Sigmoid colon (tissue), 7 donors: ENCODE data around the gene TCP11. TPM values are rescaled to one million over a fixed set of nuclear protein-coding genes. Genes with fewer than 3 reads are reported as not detected.

ENCODE experiments used
- DNase-seq: peaks from one replicate; pipeline ENCODE4 v3.0.0-alpha.2; 2019
- H3K27ac ChIP-seq, 4 donors: fragments of 200-600 bp; sonication (generic); one replicate each; pipeline ENCODE4 v1.5.1; 2016 to 2019; ENCODE audit warnings: mild to moderate bottlenecking in 1 of 4
- H3K27me3 ChIP-seq, 3 donors: fragments of 200-600 bp; sonication (generic); one replicate each; pipeline ENCODE4 v1.5.1; 2019; ENCODE audit warnings: mild to moderate bottlenecking in 1 of 3
- H3K36me3 ChIP-seq, 4 donors: fragments of 200-600 bp; sonication (generic); one replicate each; pipeline ENCODE4 v1.5.1; 2016 to 2019
- H3K4me1 ChIP-seq, 4 donors: fragments of 200-600 bp; sonication (generic); one replicate each; pipeline ENCODE4 v1.5.1; 2017 to 2019
- H3K4me3 ChIP-seq, 4 donors: fragments of 200-600 bp; sonication (generic); one replicate each; pipeline ENCODE4 v1.5.1; 2017 to 2019; ENCODE audit warnings: mild to moderate bottlenecking in 2 of 4, moderate library complexity in 1 of 4
- H3K9me3 ChIP-seq, 4 donors: fragments of 200-600 bp in 3 of 4; sonication (generic) in 3 of 4; one replicate each; pipeline versions ENCODE4 v1.5.1 to v1.6.1; 2013 to 2019
- EP300 ChIP-seq, 4 donors: sonication (generic); formaldehyde crosslinking; IDR thresholded peaks; one replicate each; pipeline ENCODE4 v1.6.1; 2017; ENCODE audit warnings: antibody characterized with exemption in 4 of 4
- POLR2A ChIP-seq, 2 donors: fragments of 450-650 bp; IDR thresholded peaks; one replicate each; pipeline ENCODE4 v1.6.1; 2016; ENCODE audit warnings: antibody characterized with exemption in 2 of 2, mild to moderate bottlenecking in 2 of 2, moderate library complexity in 2 of 2
- POLR2AphosphoS5 ChIP-seq, 4 donors: sonication (generic); formaldehyde crosslinking; IDR thresholded peaks; one replicate each; pipeline ENCODE4 v1.6.1; 2017; ENCODE audit warnings: antibody characterized with exemption in 4 of 4
- WGBS, 2 donors: extraction: QIAGEN DNeasy Blood & Tissue Kit; methylation state at CpG; one replicate each; pipeline ENCODE4 v1.1.7; 2013; 5-methylcytosine and 5-hydroxymethylcytosine counted together
- intact Hi-C: fragments of 100-400 bp; cut with DNase I; formaldehyde crosslinking; loops from one replicate; pipeline ENCODE4 v1.15.1; 2023
- polyA plus RNA-seq, 3 donors: library from polyadenylated mRNA; stranded (reverse); fragments of 200-250 nt; gene quantifications; one replicate each; pipeline ENCODE4 v1.2.3, GENCODE V29; 2013
- total RNA-seq, 4 donors: library from RNA; depleted of rRNA; stranded (reverse); fragments of >200 nt; gene quantifications; one replicate each; pipeline ENCODE4 v1.1.0, GENCODE V29; 2016
- TF ChIP-seq, protein P1 (sequence below), 4 experiments: fragments of 450-650 bp in 3 of 4; fragments of 200-600 bp in 1 of 4; IDR thresholded peaks; one replicate each; pipeline ENCODE4 v1.5.1; 2016 to 2019; ENCODE audit warnings: antibody characterized with exemption in 4 of 4, mild to moderate bottlenecking in 3 of 4, moderate library complexity in 2 of 4
- donor health status: healthy with polysubstance abuse.
- donor health status: Bipolar disorder and iron deficiency.
- donor health status: healthy.

The TCP11 gene
- total and polyA plus RNA-seq, 7 donors: 0.66 TPM; not detected in 6

- 57 to 82% methylated on average over 3 of the region's 4 CpGs for WGBS, 2 donors
- intact Hi-C loops: loop anchor here (10.0 kb wide), 1 partner anchor 71 kb away; no protein-coding TSS in a partner anchor
These were observed 5.0 kb downstream of the TCP11 start for GRCh38 chr6:35136185-35136584.

DNA sequence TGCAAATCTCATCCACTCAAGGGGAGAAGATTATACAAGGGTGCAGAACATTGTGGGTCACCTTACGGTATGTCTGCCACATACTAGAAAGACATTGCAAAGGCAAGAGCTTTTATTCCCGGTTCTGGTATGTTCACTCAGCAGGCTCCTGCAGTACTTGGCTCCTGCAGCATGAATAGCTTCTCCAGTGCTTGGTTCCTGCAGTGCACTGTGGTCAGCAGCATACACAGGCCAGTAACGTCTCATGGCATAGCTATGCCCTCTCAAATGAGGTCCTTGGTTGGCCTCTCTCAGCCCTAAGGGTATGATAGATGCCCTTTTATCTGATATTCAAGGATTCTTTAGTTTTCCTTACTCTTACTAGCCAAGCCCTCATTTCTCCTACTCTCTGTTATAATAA is 12.6 kb downstream of the TCP11 start:
- no peaks in the 10 kb centered on the region for H3K9me3 ChIP-seq
- H3K4me1 ChIP-seq: no peaks in the 10 kb centered on the region
- no peaks in the 10 kb centered on the region for H3K36me3 ChIP-seq
- WGBS, 2 donors: 86 to 88% methylated on average over 3 of the region's 3 CpGs
- no peak overlapping the region for H3K4me3 ChIP-seq
- no peaks in the 10 kb centered on the region for H3K27me3 ChIP-seq
- TF ChIP-seq POLR2A (IDR thresholded peaks at IDR 0.05): no peak
- no peak for TF ChIP-seq EP300 (IDR thresholded peaks at IDR 0.05)
- no peak for TF ChIP-seq POLR2AphosphoS5 (IDR thresholded peaks at IDR 0.05)
- TF ChIP-seq, protein P1, sequence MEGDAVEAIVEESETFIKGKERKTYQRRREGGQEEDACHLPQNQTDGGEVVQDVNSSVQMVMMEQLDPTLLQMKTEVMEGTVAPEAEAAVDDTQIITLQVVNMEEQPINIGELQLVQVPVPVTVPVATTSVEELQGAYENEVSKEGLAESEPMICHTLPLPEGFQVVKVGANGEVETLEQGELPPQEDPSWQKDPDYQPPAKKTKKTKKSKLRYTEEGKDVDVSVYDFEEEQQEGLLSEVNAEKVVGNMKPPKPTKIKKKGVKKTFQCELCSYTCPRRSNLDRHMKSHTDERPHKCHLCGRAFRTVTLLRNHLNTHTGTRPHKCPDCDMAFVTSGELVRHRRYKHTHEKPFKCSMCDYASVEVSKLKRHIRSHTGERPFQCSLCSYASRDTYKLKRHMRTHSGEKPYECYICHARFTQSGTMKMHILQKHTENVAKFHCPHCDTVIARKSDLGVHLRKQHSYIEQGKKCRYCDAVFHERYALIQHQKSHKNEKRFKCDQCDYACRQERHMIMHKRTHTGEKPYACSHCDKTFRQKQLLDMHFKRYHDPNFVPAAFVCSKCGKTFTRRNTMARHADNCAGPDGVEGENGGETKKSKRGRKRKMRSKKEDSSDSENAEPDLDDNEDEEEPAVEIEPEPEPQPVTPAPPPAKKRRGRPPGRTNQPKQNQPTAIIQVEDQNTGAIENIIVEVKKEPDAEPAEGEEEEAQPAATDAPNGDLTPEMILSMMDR (IDR thresholded peaks at IDR 0.05): no peak
- no peak for DNase-seq
- intact Hi-C loops: no loop called here
- H3K27ac ChIP-seq: no peak overlapping the region

More at GRCh38 chr6:35136185-35136584, 5.0 kb downstream of the TCP11 start:
- DNase-seq: no peak
- peaks cover 0 to 8% (median 0%) of the 10 kb centered on the region in 3 donors for H3K27me3 ChIP-seq
- H3K4me3 ChIP-seq: no peak overlapping the region
- no peaks in the 10 kb centered on the region for H3K9me3 ChIP-seq
- TF ChIP-seq, protein P1 (IDR thresholded peaks at IDR 0.05): no peak
- peaks cover 0 to 8% (median 7%) of the 10 kb centered on the region in 4 donors for H3K4me1 ChIP-seq
- no peaks in the 10 kb centered on the region for H3K36me3 ChIP-seq
- H3K27ac ChIP-seq: no peak overlapping the region

DNA sequence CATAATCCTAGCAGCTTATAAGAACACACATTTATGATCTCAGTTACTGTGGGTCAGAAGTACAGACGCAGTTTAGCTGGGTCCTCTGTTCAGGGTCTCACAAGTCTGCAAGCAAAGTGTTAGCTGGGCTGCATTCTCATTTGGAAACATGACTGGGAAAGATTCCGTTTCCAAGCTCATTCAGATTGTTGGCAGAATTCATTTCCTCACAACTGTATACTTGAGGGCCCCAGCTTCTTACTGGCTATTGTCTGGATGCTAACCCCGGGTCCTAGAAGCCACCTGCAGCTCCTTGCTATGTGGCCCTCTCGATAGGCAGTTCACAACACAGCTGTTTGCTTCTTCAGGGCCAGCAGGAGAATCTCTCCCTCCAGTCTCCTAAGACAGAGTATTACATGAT is 13.1 kb downstream of the TCP11 start:
- Histone ChIP-seq H3K36me3 (no peaks in the 10 kb centered on the region), H3K4me3 (no peak overlapping the region), H3K9me3 (no peaks in the 10 kb centered on the region), H3K4me1 (no peaks in the 10 kb centered on the region), H3K27ac (no peak overlapping the region), H3K27me3 (no peaks in the 10 kb centered on the region)
- WGBS, 2 donors: 80 to 82% methylated on average over 4 of the region's 4 CpGs
- DNase-seq: no peak
- intact Hi-C loops: no loop called here
- no peak for TF ChIP-seq EP300 (IDR thresholded peaks at IDR 0.05)

- intact Hi-C loops: no loop called here
- WGBS, 2 donors: 96 to 97% methylated on average over 1 of the region's 1 CpG
- Histone ChIP-seq H3K27me3 (no peaks in the 10 kb centered on the region), H3K27ac (no peak overlapping the region), H3K4me1 (no peaks in the 10 kb centered on the region), H3K4me3 (no peak overlapping the region), H3K36me3 (no peaks in the 10 kb centered on the region), H3K9me3 (no peaks in the 10 kb centered on the region)
- TF ChIP-seq POLR2A (IDR thresholded peaks at IDR 0.05) (no peak), EP300 (IDR thresholded peaks at IDR 0.05) (no peak), POLR2AphosphoS5 (IDR thresholded peaks at IDR 0.05) (no peak)
- TF ChIP-seq, protein P1 (IDR thresholded peaks at IDR 0.05): no peak
- DNase-seq: no peak
These were observed 16.8 kb downstream of the TCP11 start for GRCh38 chr6:35124356-35124755.

DNA sequence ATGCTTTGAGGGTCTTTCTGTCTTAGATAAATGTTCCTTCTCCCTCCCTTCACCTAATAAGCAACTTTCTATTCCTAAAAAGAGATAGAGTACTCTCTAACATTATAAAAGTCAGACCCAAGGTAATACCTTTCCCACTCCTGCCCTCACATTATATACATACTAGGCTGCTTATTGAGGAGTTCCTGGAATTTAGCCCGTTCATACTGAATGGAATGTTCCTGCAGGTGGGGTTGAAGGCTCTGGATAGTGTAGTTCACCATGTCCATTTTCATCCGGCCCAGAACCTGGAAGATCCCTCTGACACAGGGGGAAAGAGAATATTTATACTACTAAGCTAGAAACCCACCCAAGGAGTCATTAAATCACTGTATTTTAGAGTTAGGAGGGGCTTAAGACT is 20.4 kb downstream of the TCP11 start:
- intact Hi-C loops: no loop called here
- TF ChIP-seq EP300 (IDR thresholded peaks at IDR 0.05) (no peak), POLR2A (IDR thresholded peaks at IDR 0.05) (no peak), POLR2AphosphoS5 (IDR thresholded peaks at IDR 0.05) (no peak)
- TF ChIP-seq, protein P1 (IDR thresholded peaks at IDR 0.05): no peak
- Histone ChIP-seq H3K36me3 (no peaks in the 10 kb centered on the region), H3K9me3 (no peaks in the 10 kb centered on the region), H3K4me3 (no peak overlapping the region), H3K4me1 (no peaks in the 10 kb centered on the region), H3K27me3 (no peaks in the 10 kb centered on the region), H3K27ac (no peak overlapping the region)
- DNase-seq: no peak
- 88 to 89% methylated on average over 2 of the region's 2 CpGs for WGBS, 2 donors
